Measurements from ENCODE around the gene MFSD12.
A peak's percentile ranks its signal among the peaks of the same experiment; 100 is the strongest.
"Not testable (repeated sequence)": the region's sequence is repeated elsewhere in the genome, so short reads cannot be mapped to it uniquely, and the experiment has no call there.

MFSD12 gene

DNA sequence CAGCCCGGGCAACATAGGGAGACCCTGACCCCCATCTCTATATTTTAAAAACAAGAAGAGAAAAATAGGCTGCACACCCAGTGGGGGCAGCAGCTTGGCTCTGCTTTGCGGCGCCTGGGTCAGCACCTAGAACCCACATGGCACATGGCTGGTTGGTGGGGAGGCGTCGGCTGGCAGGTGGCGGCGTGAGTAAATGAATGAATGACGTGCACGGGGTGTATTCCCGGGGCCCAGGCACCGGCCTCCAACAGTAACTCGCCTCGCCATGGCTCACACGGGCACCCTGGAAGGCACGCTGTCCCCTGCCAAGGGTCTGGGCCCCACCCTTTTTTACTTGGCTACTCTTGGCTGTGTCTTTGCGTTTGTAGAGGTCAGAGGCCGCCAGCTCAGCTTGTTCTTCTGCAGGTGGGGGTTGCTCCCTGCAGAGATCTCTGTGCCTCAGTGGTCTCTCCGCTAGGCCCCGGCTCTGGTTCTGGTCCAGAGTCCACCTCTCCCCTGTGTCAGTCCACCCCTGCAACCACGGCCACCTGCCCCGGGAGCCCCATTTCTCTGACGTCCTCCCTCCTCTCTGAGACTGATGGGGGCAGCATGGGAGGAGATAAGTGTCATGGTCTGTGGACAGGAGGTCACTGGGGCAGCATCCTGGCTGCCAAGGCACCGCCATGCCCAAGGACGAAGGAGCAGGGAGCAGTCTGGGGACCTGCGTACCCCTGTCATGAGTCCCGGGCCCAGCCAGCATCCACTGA lies 45.7 kb downstream of the MFSD12 start:
- no peak overlapping the region for H3K4me3 ChIP-seq (ENCODE audit: low read length)
- H3K4me1 ChIP-seq (ENCODE audit: control insufficient read depth, insufficient read depth, low read length) = peaks cover 12% of the 10 kb centered on the region
- H3K27me3 ChIP-seq (ENCODE audit: control insufficient read depth, insufficient read depth, low read length) = no peaks in the 10 kb centered on the region
- H3K9ac ChIP-seq (ENCODE audit: low read length) = no peak overlapping the region
- no peaks in the 10 kb centered on the region for H3K9me3 ChIP-seq (ENCODE audit: control insufficient read depth, low read length)
- no peaks in the 10 kb centered on the region for H3K36me3 ChIP-seq (ENCODE audit: control insufficient read depth, insufficient read depth, low read length)

DNA sequence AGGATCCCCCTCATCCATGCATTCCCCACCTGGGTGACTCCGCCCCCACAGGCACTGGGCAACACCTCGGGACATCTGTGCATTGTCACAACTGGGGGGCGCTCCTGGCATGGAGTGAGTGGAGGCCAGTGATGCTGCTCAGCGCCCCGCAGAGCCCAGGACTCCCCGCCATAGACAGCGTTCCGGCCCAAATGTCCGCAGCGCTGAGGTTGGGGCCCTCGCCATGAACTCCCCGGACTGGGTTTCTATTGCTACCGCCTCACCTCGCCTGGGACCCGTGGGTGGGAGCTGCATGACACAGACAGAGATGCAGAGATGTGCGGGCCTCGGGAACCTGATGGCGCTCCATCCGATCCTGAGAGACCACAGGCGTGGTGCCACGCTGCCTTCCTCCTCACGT lies 46.7 kb downstream of the MFSD12 start:
- H3K4me1 ChIP-seq (ENCODE audit: control insufficient read depth, insufficient read depth, low read length) = peaks cover 4% of the 10 kb centered on the region
- H3K9ac ChIP-seq (ENCODE audit: low read length) = no peak overlapping the region
- no peaks in the 10 kb centered on the region for H3K27me3 ChIP-seq (ENCODE audit: control insufficient read depth, insufficient read depth, low read length)
- no peak overlapping the region for H3K4me3 ChIP-seq (ENCODE audit: low read length)
- no peaks in the 10 kb centered on the region for H3K36me3 ChIP-seq (ENCODE audit: control insufficient read depth, insufficient read depth, low read length)
- H3K9me3 ChIP-seq (ENCODE audit: control insufficient read depth, low read length) = no peaks in the 10 kb centered on the region

DNA sequence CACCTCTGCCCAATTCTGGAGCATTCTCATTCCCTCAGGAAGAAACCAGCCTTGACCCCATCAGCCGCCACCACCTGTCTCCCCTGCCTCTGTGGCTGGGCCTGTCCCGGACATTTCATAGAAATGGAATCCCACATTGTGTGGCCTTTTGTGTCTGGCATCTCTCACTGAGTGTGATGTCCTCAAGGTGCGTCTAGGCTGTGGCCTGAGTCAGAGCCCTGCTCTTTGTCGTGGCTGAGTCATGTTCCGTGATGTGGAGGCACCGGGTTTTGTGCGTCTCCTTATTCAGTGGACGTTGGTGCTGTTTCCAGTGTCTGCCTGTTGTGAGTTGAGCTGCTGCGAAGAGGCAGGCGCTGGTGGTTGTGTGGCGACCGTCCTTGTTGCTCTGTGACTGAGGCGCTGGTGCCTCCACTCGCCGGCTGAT lies 47.8 kb downstream of the MFSD12 start:
- no peak overlapping the region for H3K4me3 ChIP-seq (ENCODE audit: low read length)
- H3K36me3 ChIP-seq (ENCODE audit: control insufficient read depth, insufficient read depth, low read length) = no peaks in the 10 kb centered on the region
- no peaks in the 10 kb centered on the region for H3K9me3 ChIP-seq (ENCODE audit: control insufficient read depth, low read length)
- peaks cover 4% of the 10 kb centered on the region for H3K4me1 ChIP-seq (ENCODE audit: control insufficient read depth, insufficient read depth, low read length)
- H3K27me3 ChIP-seq (ENCODE audit: control insufficient read depth, insufficient read depth, low read length) = no peaks in the 10 kb centered on the region
- no peak overlapping the region for H3K9ac ChIP-seq (ENCODE audit: low read length)

DNA sequence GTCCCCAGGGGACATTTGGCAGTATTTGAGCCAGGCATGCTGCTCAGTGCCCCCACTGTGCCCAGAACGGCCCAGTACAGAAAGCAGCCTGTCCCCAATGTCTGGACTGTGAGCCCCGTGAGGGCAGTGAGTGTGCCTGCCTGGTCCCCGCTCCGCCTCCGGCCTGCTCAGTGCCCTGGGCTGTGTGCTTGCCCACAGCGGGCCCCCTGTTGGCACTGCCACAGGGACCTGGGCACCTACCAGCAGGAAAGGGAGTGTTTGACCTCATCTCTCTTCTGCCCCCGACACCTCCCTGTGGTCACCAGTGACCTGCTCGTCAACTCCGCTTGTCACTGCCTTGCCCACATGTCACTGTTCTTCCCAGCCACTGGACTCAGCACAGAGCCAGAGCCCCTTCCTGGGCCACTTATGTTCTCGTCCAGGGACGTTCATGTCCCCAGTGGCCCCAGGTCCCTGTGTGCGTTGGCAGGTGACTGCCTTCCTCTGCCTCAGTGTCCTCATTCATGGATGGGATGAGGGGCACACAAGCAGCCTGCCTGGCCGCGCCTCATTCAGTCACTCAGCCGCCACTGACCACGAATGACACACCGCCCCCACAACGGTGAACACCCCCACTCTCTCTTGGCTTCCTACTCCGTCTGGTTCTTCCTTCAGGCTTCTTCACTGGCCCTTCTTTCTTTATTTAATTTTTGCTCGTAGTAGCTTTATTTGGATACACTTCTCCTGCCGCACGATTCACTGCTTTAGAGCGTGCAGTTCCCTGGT lies 48.4 kb downstream of the MFSD12 start:
- Histone ChIP-seq H3K36me3 (ENCODE audit: control insufficient read depth, insufficient read depth, low read length) (no peaks in the 10 kb centered on the region), H3K9me3 (ENCODE audit: control insufficient read depth, low read length) (no peaks in the 10 kb centered on the region), H3K9ac (ENCODE audit: low read length) (no peak overlapping the region), H3K4me3 (ENCODE audit: low read length) (no peak overlapping the region), H3K27me3 (ENCODE audit: control insufficient read depth, insufficient read depth, low read length) (no peaks in the 10 kb centered on the region), H3K4me1 (ENCODE audit: control insufficient read depth, insufficient read depth, low read length) (peaks cover 4% of the 10 kb centered on the region)

DNA sequence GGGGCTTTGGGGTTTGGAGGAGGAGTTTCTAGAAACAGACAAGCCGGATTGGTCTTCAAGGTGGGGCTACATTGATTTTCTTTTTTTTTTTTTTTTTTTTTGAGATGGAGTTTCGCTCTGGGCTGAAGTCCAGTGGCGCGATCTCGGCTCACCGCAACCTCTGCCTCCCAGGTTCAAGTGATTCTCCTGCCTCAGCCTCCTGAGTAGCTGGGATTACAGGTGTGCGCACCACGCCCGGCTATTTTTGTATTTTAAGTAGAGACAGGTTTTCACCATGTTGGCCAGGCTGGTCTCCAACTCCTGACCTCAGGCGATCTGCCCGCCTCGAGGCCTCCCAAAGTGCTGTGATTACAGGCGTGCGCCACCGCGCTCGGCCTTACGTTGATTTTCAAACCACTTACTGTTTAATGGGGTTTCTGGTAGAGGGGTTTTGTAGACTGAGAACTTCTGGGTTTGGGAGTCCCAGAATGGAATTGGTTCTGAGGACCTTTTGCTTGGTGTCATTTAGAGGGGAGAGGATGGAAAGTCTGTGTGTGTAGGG lies 49.2 kb downstream of the MFSD12 start:
- not testable (repeated sequence) for H3K4me1 ChIP-seq (ENCODE audit: control insufficient read depth, insufficient read depth, low read length); H3K36me3 ChIP-seq (ENCODE audit: control insufficient read depth, insufficient read depth, low read length); H3K9ac ChIP-seq (ENCODE audit: low read length); H3K4me3 ChIP-seq (ENCODE audit: low read length); H3K9me3 ChIP-seq (ENCODE audit: control insufficient read depth, low read length); H3K27me3 ChIP-seq (ENCODE audit: control insufficient read depth, insufficient read depth, low read length)

DNA sequence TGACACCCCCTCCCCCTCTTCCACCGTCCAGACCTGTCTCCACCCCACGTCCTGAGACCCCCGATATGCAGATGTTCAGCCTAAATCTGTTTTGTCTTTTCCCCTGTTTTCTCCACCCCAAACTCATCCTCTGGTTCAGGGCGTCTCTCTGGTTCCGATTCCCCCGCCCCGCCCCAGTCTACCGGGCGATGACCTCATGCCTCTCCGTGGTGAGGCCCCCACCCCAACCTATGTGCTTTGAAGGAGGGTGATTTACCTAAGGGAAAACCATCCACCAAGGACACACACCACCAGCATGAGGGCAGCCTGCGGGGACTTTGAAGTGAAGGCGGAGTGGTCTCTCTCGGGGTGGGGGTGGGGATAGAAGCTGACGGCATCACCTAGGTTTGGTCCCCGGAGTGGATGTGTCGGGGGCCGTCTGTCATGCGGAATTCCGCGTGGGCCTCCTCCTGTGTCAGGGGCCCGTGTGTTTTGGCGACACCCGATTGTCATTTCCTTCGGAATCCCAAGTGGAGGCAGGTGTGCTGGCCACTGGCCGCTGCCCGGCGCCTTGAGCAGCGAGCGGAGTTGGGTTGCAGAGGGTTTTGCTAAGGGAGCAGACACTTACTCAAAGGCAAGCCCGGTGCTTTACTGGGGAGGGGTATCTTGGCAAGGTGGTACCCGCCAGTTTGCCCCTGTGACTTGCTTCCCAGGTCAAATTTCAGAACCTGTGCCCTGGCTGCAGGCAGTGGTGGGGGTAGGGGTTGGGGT lies 49.8 kb downstream of the MFSD12 start:
- no peaks in the 10 kb centered on the region for H3K36me3 ChIP-seq (ENCODE audit: control insufficient read depth, insufficient read depth, low read length)
- no peaks in the 10 kb centered on the region for H3K9me3 ChIP-seq (ENCODE audit: control insufficient read depth, low read length)
- peak overlapping the region; percentile 94 for H3K9ac ChIP-seq (ENCODE audit: low read length)
- peaks cover 4% of the 10 kb centered on the region for H3K4me1 ChIP-seq (ENCODE audit: control insufficient read depth, insufficient read depth, low read length)
- peak overlapping the region; percentile 63 for H3K4me3 ChIP-seq (ENCODE audit: low read length)
- no peaks in the 10 kb centered on the region for H3K27me3 ChIP-seq (ENCODE audit: control insufficient read depth, insufficient read depth, low read length)

DNA sequence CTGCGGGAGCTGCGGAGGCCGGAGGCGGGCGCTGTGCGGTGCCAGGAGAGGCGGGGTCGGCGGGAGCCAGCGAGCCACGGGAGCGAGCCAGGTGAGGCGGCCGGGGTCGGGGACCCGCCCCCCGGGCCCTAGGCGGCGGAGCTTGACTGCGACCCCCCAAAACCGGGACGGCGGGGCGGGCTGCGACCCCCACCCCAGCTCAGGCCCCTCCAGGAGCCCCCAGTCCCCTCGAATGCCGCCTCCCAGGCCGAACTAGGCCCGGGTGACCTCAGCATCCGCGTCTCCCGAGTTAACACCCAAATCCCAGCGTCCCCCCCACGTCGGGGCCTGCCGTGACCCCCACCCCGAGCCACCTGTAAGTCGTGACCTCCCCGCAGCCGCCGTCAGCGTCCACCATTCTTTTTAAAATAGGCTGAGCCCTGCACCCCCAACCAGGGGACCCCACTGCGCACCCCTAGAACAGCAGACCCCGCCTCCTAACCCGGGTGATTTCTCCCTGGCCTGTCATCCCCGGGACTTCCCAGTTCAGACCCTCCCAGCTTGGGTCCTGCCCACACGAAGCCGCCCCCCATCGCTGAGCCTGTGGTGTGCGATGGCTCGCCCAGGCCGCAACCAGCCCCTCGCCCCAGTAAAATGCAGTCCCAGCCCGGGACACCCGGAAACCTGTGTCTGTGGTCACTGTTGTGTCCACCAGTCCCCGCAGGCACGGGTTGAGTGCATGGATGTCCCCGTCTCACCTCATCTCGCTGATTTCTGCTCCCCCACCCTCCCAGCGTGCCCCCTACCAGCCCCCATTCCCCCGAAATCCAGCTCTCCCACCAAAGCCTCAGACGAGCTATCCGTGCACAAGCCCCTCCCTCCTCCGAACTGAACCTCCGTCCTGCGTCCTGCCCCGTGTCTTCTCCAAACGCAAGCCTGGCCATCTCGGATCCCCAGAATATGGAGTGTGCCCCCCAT lies 50.7 kb downstream of the MFSD12 start:
- Histone ChIP-seq H3K4me3 (ENCODE audit: low read length) (peak overlapping the region; percentile 63), H3K9ac (ENCODE audit: low read length) (peak overlapping the region; percentile 94), H3K27me3 (ENCODE audit: control insufficient read depth, insufficient read depth, low read length) (no peaks in the 10 kb centered on the region), H3K4me1 (ENCODE audit: control insufficient read depth, insufficient read depth, low read length) (peaks cover 2% of the 10 kb centered on the region), H3K9me3 (ENCODE audit: control insufficient read depth, low read length) (no peaks in the 10 kb centered on the region), H3K36me3 (ENCODE audit: control insufficient read depth, insufficient read depth, low read length) (no peaks in the 10 kb centered on the region)

DNA sequence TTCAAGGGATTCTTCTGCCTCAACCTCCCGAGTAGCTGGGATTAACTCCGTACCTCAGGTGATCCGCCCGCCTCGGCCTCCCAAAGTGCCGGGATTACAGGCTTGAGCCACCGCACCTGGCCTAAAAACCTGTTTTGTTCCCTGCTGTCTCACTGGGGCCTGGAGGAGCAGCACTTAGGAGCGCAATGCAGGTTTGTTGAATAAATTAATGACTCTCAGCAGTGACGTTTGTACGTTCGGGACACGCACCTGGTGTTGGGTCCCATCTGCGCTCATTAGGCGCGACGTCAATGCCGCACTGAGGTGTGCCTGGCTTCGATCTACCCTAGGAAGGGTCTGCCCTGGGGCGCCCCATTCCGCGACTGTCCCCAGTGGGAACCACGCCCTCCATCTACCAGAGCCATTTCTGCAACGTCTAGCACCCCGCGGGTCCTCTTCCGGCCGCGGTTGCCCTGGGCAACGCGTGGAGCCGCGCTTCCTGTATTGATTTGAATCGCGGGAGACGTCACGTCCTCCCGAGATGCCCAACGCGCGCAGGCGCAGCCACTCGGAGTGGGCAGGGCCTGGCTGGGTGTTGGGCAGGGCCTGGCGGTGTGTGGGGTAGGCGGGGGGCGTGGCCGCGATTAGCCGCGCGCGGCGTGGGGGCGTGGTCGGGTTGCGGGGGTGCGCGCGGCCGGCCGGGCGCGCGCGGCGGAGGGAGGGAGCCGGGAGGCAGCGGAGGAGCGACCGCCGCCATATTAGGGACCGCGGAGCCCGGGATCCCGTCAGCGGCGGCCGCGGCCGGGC lies 51.6 kb downstream of the MFSD12 start, which contains the start of gene FZR1:
FZR1 (plus strand) TSS at position 714 of the 786 bp plus-strand sequence. CDS start 16,679 bp downstream, outside the sequence.
- peak within 1 kb of the TSS; percentile 63 for H3K4me3 ChIP-seq (ENCODE audit: low read length)
- H3K9ac ChIP-seq (ENCODE audit: low read length) = peak within 1 kb of the TSS; percentile 94
- H3K4me1 ChIP-seq (ENCODE audit: control insufficient read depth, insufficient read depth, low read length) = no peaks in the 10 kb centered on the region
- no peaks in the 10 kb centered on the region for H3K9me3 ChIP-seq (ENCODE audit: control insufficient read depth, low read length)
- H3K36me3 ChIP-seq (ENCODE audit: control insufficient read depth, insufficient read depth, low read length) = no peaks in the 10 kb centered on the region
- no peaks in the 10 kb centered on the region for H3K27me3 ChIP-seq (ENCODE audit: control insufficient read depth, insufficient read depth, low read length)

DNA sequence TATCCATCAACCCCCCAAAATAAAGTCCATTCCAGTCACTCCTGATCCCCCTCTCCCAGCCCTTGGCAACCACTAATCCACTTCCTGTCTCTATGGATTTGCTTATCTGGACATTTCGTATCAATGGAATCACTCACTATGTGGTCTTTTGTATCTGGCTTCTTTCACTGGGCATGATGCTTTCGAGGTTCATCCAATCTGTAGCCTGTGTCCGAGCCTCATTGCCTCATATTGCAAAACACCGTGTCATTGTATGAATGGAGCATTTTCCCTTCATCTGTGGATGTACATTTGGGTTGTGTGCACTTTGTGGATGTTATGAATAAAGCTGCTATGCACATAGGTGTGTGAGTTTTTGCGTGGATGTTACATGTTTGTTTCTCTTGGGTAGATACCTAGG lies 52.7 kb downstream of the MFSD12 start:
- Histone ChIP-seq H3K36me3 (ENCODE audit: control insufficient read depth, insufficient read depth, low read length) (no peaks in the 10 kb centered on the region), H3K4me3 (ENCODE audit: low read length) (no peak overlapping the region), H3K4me1 (ENCODE audit: control insufficient read depth, insufficient read depth, low read length) (peaks cover 3% of the 10 kb centered on the region), H3K27me3 (ENCODE audit: control insufficient read depth, insufficient read depth, low read length) (no peaks in the 10 kb centered on the region), H3K9me3 (ENCODE audit: control insufficient read depth, low read length) (no peaks in the 10 kb centered on the region), H3K9ac (ENCODE audit: low read length) (no peak overlapping the region)

DNA sequence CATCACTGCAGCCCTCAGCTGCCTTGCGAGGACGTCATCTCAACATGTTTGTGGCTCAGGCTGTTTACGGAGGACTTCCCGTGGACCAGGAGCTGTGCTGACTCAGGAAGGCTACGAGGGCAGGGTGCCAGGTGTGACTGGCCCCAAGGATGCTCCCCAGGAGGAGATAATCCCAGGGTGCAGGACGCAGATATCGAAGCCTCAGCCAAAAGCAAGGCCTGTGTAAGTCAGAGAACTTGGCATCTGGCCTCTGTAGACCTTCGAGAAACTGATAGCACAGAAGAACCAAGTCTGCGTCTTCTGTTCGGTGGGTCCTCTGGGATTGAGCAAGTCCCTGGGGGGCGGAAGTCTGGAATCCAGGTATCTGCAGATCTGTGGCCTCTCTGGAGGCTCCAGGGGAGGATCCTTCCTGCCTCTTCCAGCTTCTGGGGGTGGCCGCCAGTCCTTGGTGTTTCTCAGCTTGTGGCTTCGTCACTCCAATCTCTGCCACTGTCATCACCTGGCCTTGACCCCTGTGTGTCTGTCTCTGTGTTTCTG lies 54.3 kb downstream of the MFSD12 start:
- no peaks in the 10 kb centered on the region for H3K36me3 ChIP-seq (ENCODE audit: control insufficient read depth, insufficient read depth, low read length)
- no peak overlapping the region for H3K9ac ChIP-seq (ENCODE audit: low read length)
- H3K9me3 ChIP-seq (ENCODE audit: control insufficient read depth, low read length) = no peaks in the 10 kb centered on the region
- H3K27me3 ChIP-seq (ENCODE audit: control insufficient read depth, insufficient read depth, low read length) = no peaks in the 10 kb centered on the region
- H3K4me3 ChIP-seq (ENCODE audit: low read length) = no peak overlapping the region
- H3K4me1 ChIP-seq (ENCODE audit: control insufficient read depth, insufficient read depth, low read length) = peaks cover 5% of the 10 kb centered on the region

All from mucosa of stomach (tissue), 1 donor.